Right lobe of liver (tissue), 6 donors: Measurements from ENCODE around the gene LBX2. TPM values are rescaled to one million over a fixed set of nuclear protein-coding genes. Genes with fewer than 3 reads are reported as not detected.

Experiments used
- ATAC-seq, 4 donors: fragments of 200-7000 bp; cut with Tn5 transposase; one replicate each; pipeline ENCODE4 v1.9.1; 2020; ENCODE audit warnings: mild to moderate bottlenecking in 4 of 4, moderate library complexity in 4 of 4
- DNase-seq, 3 donors: peaks; one replicate each; pipeline ENCODE4 v3.0.0-alpha.2; 2020
- H3K27ac ChIP-seq, 3 donors: fragments of 200-600 bp; one replicate each; pipeline ENCODE4 v1.8.0; 2022
- H3K27me3 ChIP-seq, 2 donors: fragments of 200-600 bp; one replicate each; pipeline ENCODE4 v1.8.0; 2022
- H3K36me3 ChIP-seq, 4 donors: fragments of 200-600 bp; sonication (generic) in 1 of 4; one replicate each; pipeline versions ENCODE4 v1.5.1 to v1.8.0; 2017 to 2022; ENCODE audit warnings: control low read depth in 1 of 4
- H3K4me1 ChIP-seq, 4 donors: fragments of 200-600 bp; sonication (generic) in 1 of 4; one replicate each; pipeline versions ENCODE4 v1.5.1 to v1.8.0; 2017 to 2022; ENCODE audit warnings: control low read depth in 1 of 4
- H3K4me3 ChIP-seq, 3 donors: fragments of 200-600 bp; one replicate each; pipeline ENCODE4 v1.8.0; 2022
- H3K9me3 ChIP-seq, 4 donors: fragments of 200-600 bp; sonication (generic) in 1 of 4; one replicate each; pipeline versions ENCODE4 v1.5.1 to v1.8.0; 2017 to 2022; ENCODE audit warnings: control low read depth in 1 of 4
- POLR2A ChIP-seq: fragments of 450-650 bp; IDR thresholded peaks from one replicate; pipeline ENCODE4 v1.6.1; 2017; ENCODE audit warnings: antibody characterized with exemption, mild to moderate bottlenecking
- WGBS: methylation state at CpG from one replicate; pipeline ENCODE4 v1.1.6; 2018; ENCODE audit warnings: low coverage, low lambda C conversion rate; ENCODE audit not compliant: insufficient coverage; ENCODE audit errors: missing lambda C conversion rate; 5-methylcytosine and 5-hydroxymethylcytosine counted together
- intact Hi-C, 2 donors: fragments of 100-400 bp; cut with DNase I; formaldehyde crosslinking; loops; one replicate each; pipeline versions ENCODE4 v1.11.2 to v1.14.1; 2022
- total RNA-seq, 6 experiments: library from RNA; depleted of rRNA in 2 of 6; stranded (reverse); fragments of >200 nt in 2 of 6; fragmentation: NEBNext Ultra II Directional in 3 of 6; extraction: Animal tissue kit (Norgen Biotek cat#: 25700) in 3 of 6; gene quantifications; one replicate each; pipeline versions ENCODE4 v1.1.0 to v1.2.4, GENCODE V29; 2016 to 2023
- TF ChIP-seq, protein P1 (sequence below), 4 donors: fragments of 200-600 bp in 3 of 4; fragments of 450-650 bp in 1 of 4; IDR thresholded peaks; one replicate each; pipeline versions ENCODE4 v1.5.1 to v1.8.0; 2016 to 2022; ENCODE audit warnings: antibody characterized with exemption in 4 of 4, mild to moderate bottlenecking in 2 of 4
- donor health status: DM: no; HTN: yes; CAD: no.
- donor health status: DM: no; HTN: no; CAD: no.
- donor health status: DM: no; HTN: no; CAD: no.
- donor health status: DM: no; HTN: yes; CAD: no.
- donor health status: DM: no; HTN: yes; CAD: no.

The LBX2 gene
- total RNA-seq, 6 experiments from 2014 or later, result 1.4 to 8.4 (median 5.8) TPM

DNA sequence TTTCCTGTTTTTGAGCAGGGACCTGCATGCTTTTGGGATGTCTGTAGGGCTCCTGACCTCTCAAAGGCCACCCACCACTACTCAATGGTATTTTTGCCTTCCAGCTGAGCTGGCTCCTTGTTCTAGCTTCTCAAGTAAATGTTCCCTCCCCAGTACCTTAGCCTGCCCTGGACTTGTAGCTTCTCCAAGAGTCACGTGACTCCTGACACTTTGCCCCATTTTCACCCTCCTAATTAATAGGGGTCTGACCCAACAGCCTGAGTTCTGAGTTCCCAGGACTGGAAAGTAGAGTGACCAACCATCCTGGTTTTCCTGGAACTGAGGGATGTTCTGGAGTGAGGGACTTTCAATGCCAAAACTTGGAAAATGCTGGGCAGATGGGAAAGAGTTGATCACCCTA is 4.0 kb downstream of the LBX2 start:
- TF ChIP-seq, protein P1, sequence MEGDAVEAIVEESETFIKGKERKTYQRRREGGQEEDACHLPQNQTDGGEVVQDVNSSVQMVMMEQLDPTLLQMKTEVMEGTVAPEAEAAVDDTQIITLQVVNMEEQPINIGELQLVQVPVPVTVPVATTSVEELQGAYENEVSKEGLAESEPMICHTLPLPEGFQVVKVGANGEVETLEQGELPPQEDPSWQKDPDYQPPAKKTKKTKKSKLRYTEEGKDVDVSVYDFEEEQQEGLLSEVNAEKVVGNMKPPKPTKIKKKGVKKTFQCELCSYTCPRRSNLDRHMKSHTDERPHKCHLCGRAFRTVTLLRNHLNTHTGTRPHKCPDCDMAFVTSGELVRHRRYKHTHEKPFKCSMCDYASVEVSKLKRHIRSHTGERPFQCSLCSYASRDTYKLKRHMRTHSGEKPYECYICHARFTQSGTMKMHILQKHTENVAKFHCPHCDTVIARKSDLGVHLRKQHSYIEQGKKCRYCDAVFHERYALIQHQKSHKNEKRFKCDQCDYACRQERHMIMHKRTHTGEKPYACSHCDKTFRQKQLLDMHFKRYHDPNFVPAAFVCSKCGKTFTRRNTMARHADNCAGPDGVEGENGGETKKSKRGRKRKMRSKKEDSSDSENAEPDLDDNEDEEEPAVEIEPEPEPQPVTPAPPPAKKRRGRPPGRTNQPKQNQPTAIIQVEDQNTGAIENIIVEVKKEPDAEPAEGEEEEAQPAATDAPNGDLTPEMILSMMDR (IDR thresholded peaks at IDR 0.05), result no peak
- TF ChIP-seq POLR2A, result no peak
- Histone ChIP-seq H3K27me3 (no peaks in the 10 kb centered on the region), H3K4me3 (no peak overlapping the region), H3K9me3 (no peaks in the 10 kb centered on the region), H3K27ac (no peak overlapping the region), H3K4me1 (peaks cover 0 to 75% (median 28%) of the 10 kb centered on the region in 4 donors), H3K36me3 (peaks cover 0 to 32% (median 9%) of the 10 kb centered on the region in 4 donors)
- intact Hi-C loops, result no loop called here
- 73% methylated on average over 1 of the region's 1 CpG for WGBS
- ATAC-seq (no peak), DNase-seq (no peak)

DNA sequence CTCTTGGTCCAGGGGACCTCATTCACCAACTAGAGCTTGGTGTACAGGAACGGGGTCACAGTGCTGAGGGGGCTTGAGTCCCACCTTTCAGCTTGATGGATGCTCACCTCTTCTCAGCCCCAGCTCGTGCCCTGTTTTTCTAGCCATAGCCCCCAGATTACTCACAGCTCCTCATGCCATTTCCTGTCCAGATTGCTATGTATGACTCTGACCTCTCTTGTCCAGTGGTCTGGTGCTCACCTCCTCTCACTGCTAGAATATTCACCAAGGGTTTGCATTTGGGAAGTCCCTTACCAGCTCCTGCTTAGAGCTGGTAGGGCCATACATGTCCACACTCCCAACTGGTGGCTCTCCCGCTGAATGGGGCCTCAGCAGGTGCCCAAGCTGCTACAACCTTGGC is 5.9 kb downstream of the LBX2 start:
- H3K9me3 ChIP-seq, result no peaks in the 10 kb centered on the region
- ATAC-seq (no peak), DNase-seq (no peak)
- peaks cover 0 to 75% (median 25%) of the 10 kb centered on the region in 4 donors for H3K4me1 ChIP-seq
- intact Hi-C loops, result no loop called here
- 60% methylated on average over 1 of the region's 3 CpGs for WGBS
- no peak overlapping the region for H3K27ac ChIP-seq
- peaks cover 0 to 32% (median 9%) of the 10 kb centered on the region in 4 donors for H3K36me3 ChIP-seq
- no peaks in the 10 kb centered on the region for H3K27me3 ChIP-seq
- H3K4me3 ChIP-seq, result no peak overlapping the region
- TF ChIP-seq POLR2A, result no peak
- TF ChIP-seq, protein P1 (IDR thresholded peaks at IDR 0.05), result no peak

DNA sequence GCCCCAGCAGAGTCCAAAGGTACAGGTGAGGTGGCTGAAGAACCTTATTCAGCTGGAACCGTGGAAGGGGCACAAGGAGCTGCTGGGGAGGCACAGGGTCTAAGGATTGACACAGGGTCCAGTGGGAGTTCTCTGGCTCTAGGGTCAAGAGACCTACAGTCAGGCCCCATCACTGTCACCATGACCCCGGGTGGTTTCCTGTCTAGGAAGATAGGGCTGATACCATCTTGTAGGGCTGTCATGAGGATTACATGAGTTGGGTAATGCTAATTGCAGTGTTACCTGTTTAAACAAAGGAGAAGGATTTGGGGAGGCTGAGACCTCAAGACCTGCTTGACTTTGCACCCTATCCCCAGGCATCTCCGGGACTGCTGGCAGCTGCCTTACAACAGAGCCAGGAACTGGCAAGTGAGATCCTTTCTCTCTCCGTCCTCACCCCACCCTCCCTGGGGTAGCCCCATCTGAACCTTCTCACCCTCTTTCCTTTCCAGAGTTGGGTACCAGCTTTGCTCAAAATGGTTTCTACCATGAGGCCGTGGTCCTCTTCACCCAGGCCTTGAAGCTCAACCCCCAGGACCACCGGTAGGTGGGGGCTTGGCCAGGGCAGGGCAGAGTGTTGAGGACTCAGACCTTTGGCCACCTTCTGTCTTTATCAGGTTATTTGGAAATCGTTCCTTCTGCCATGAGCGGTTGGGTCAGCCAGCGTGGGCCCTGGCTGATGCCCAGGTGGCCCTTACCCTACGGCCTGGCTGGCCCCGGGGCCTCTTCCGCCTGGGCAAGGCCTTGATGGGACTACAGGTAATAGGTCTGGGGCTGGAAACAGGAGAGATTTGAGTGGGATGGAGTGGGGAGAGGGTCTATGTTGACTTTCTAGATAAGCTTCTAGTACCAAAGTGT is 7.5 kb downstream of the LBX2 start:
- peak; percentile 77 to 82 (median 80) for ATAC-seq
- Histone ChIP-seq H3K27ac (peak overlapping the region in 2 of 3 donors; percentile 65 to 75), H3K4me3 (peak overlapping the region in 1 of 3 donors; percentile 21), H3K27me3 (no peaks in the 10 kb centered on the region), H3K9me3 (no peaks in the 10 kb centered on the region), H3K4me1 (peaks cover 0 to 74% (median 26%) of the 10 kb centered on the region in 4 donors), H3K36me3 (peaks cover 0 to 32% (median 9%) of the 10 kb centered on the region in 4 donors)
- TF ChIP-seq, protein P1 (IDR thresholded peaks at IDR 0.05), result no peak
- no peak for TF ChIP-seq POLR2A
- peak; percentile 75 to 88 (median 85) for DNase-seq
- intact Hi-C loops, result no loop called here
- 53% methylated on average over 11 of the region's 12 CpGs for WGBS

DNA sequence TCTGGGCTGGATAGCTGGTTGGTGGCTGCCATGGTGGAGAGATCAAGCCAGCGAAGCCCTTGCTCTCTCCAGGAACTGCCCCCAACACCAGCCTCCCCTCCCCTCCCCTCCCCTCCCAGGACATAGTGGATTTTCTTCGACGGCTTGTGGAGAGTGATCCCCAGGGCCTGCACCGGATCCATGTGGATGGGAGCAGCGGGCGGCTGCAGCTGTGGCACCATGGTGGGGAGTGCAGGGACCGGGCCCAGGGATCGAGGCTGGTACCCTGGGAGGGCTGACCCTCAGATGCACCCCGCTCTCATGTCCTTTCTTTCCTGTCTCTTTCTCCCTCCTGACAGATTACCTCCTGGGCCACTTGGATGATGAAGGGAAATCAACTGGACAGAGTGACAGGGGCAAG is 9.5 kb downstream of the LBX2 start:
- H3K27me3 ChIP-seq, result no peaks in the 10 kb centered on the region
- ATAC-seq, result no peak

More for the DNA sequence above, 9.5 kb downstream of the LBX2 start:
- Histone ChIP-seq H3K4me1 (peaks cover 0 to 83% (median 32%) of the 10 kb centered on the region in 4 donors), H3K36me3 (peaks cover 0 to 40% (median 9%) of the 10 kb centered on the region in 4 donors), H3K27ac (peak overlapping the region in 2 of 3 donors; percentile 73 to 79), H3K4me3 (peak overlapping the region in 1 of 3 donors; percentile 47), H3K9me3 (no peaks in the 10 kb centered on the region)
- DNase-seq, result no peak
- intact Hi-C loops, result loop anchor here in 1 of 2 donors (5.0 kb wide), 1 partner anchor 37 kb away; the partner anchor contains the start of genes AUP1, DQX1 and HTRA2
- WGBS, result 100% methylated on average over 1 of the region's 9 CpGs
- TF ChIP-seq, protein P1 (IDR thresholded peaks at IDR 0.05), result no peak
- TF ChIP-seq POLR2A, result no peak
